WTC11 (cell line): Measurements from ENCODE around the gene TNIP3.

Source experiments
- CTCF ChIP-seq: fragments of 200-600 bp; IDR thresholded peaks from 2 replicates; pipeline ENCODE4 v1.8.0; 2022; ENCODE audit warnings: antibody characterized with exemption
- JUN ChIP-seq: sonication (generic); formaldehyde crosslinking; IDR thresholded peaks from 2 replicates; pipeline ENCODE4 v1.8.0; 2023; ENCODE audit warnings: mild to moderate bottlenecking, missing genetic modification reagents
- SMAD3 ChIP-seq: sonication (generic); formaldehyde crosslinking; IDR thresholded peaks from 2 replicates; pipeline ENCODE4 v1.8.0; 2022; ENCODE audit warnings: missing genetic modification reagents, mild to moderate bottlenecking, borderline replicate concordance
- SP1 ChIP-seq: sonication (generic); formaldehyde crosslinking; conservative IDR thresholded peaks from 2 replicates; pipeline ENCODE4 v1.8.1; 2022; ENCODE audit warnings: missing genetic modification reagents
- TCF7 ChIP-seq: sonication (generic); formaldehyde crosslinking; IDR thresholded peaks from 2 replicates; pipeline ENCODE4 v1.8.0; 2022; ENCODE audit warnings: mild to moderate bottlenecking, low read depth, missing genetic modification reagents, moderate library complexity
- USF2 ChIP-seq: sonication (generic); formaldehyde crosslinking; IDR thresholded peaks from 2 replicates; pipeline ENCODE4 v1.8.1; 2023; ENCODE audit warnings: mild to moderate bottlenecking, missing genetic modification reagents, moderate library complexity
- ZNF317 ChIP-seq: sonication (generic); formaldehyde crosslinking; IDR thresholded peaks from 2 replicates; pipeline ENCODE4 v1.8.1; 2023; ENCODE audit warnings: low read depth, mild to moderate bottlenecking, moderate library complexity, missing genetic modification reagents, borderline replicate concordance

- TF ChIP-seq SP1 (CRISPR knock-in tag) (no peak), JUN (CRISPR knock-in tag) (no peak), TCF7 (CRISPR knock-in tag) (no peak), CTCF (no peak), SMAD3 (no peak), ZNF317 (no peak), USF2 (no peak)
These were observed 38.6 kb downstream of the TNIP3 start for GRCh38 chr4:121125498-121125885.
